MCF 10A (cell line): ENCODE measurements around the gene FBXL14. TPM values are rescaled to one million over a fixed set of nuclear protein-coding genes. Genes with fewer than 3 reads are reported as not detected.

ENCODE experiments used
- BruUV-seq: library from RNA; stranded (reverse); fragments of 400-500 nt; replicated peaks from 2 replicates; lab custom pipeline; 2021; lab: Mats Ljungman, UMichigan
- CTCF ChIA-PET: fragments of 300-600 bp; sonication (Branson Sonifier 250); formaldehyde crosslinking; extraction: SDS; loops from one replicate; lab custom pipeline; 2021; ENCODE audit warnings: antibody characterized with exemption, inconsistent platforms; lab: Yijun Ruan, JAX
- POLR2A ChIA-PET: fragments of 300-600, 350-650 bp; sonication (Branson Sonifier 250); formaldehyde crosslinking; extraction: SDS; loops from one replicate; lab custom pipeline; 2020; ENCODE audit warnings: antibody characterized with exemption, inconsistent platforms; lab: Yijun Ruan, JAX
- DNase-seq: peaks from one replicate; pipeline ENCODE4 v3.0.0-alpha.2; 2018; ENCODE audit not compliant: unreplicated experiment
- H3K27ac Mint-ChIP-seq: one replicate; pipeline ENCODE4 v1.8.0; 2022; ENCODE audit warnings: mild to moderate bottlenecking, low read depth, mixed read lengths; ENCODE audit not compliant: unreplicated experiment
- H3K27me3 Mint-ChIP-seq: one replicate; pipeline ENCODE4 v1.8.0; 2022; ENCODE audit warnings: mixed read lengths; ENCODE audit not compliant: insufficient read depth, unreplicated experiment
- H3K36me3 Mint-ChIP-seq: one replicate; pipeline ENCODE4 v1.8.0; 2022; ENCODE audit warnings: mild to moderate bottlenecking, moderate library complexity, mixed read lengths; ENCODE audit not compliant: insufficient read depth, unreplicated experiment
- H3K4me1 Mint-ChIP-seq: one replicate; pipeline ENCODE4 v1.8.0; 2022; ENCODE audit warnings: mixed read lengths; ENCODE audit not compliant: insufficient read depth, unreplicated experiment
- H3K4me3 Mint-ChIP-seq: one replicate; pipeline ENCODE4 v1.8.0; 2022; ENCODE audit warnings: mild to moderate bottlenecking, moderate library complexity, mixed read lengths; ENCODE audit not compliant: unreplicated experiment
- H3K9me3 Mint-ChIP-seq: one replicate; pipeline ENCODE4 v1.8.0; 2022; ENCODE audit warnings: mixed read lengths; ENCODE audit not compliant: unreplicated experiment
- intact Hi-C: fragments of 100-400 bp; cut with micrococcal nuclease; formaldehyde crosslinking; loops from 2 replicates; pipeline ENCODE4 v1.14.1; 2022
- total RNA-seq: library from RNA; stranded (reverse); gene quantifications from 2 replicates; pipeline ENCODE4 v1.2.3, GENCODE V29; 2022
- TF ChIP-seq, protein P1 (sequence below): fragments of 200-600 bp; IDR thresholded peaks from one replicate; pipeline ENCODE4 v1.8.0; 2022; ENCODE audit warnings: antibody characterized with exemption, mild to moderate bottlenecking; ENCODE audit not compliant: unreplicated experiment

Gene FBXL14
- total RNA-seq, 1 experiment from 2014 or later, result 9.4 TPM

DNA sequence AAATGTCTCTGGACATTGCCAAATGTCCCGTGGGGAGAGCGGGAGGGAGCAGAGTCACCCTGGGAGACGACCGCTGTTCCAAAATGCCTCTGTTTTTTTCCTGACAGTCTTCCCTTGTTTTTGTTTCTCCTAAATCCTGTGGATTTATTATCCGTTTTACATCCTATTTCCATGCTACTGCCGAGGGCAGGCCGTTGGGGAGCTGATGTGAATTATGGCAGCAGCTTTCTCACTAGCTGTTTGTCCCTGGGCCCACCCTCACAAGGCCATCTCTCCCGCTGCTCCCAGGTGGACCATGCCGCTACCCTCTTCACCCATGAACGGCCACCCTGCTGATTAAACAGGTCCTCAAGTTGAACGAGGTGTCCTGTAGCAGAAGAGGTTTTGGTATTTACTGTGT is 55.2 kb downstream of the FBXL14 start:
- no peak overlapping the region for H3K27ac Mint-ChIP-seq
- H3K27me3 Mint-ChIP-seq, result peaks cover 2% of the 10 kb centered on the region
- POLR2A ChIA-PET, result interaction anchor here (1.0 to 1.4 kb wide), 2 partner anchors 65 to 422 kb away, joined by 3 read pairs; no protein-coding TSS in a partner anchor
- TF ChIP-seq, protein P1, sequence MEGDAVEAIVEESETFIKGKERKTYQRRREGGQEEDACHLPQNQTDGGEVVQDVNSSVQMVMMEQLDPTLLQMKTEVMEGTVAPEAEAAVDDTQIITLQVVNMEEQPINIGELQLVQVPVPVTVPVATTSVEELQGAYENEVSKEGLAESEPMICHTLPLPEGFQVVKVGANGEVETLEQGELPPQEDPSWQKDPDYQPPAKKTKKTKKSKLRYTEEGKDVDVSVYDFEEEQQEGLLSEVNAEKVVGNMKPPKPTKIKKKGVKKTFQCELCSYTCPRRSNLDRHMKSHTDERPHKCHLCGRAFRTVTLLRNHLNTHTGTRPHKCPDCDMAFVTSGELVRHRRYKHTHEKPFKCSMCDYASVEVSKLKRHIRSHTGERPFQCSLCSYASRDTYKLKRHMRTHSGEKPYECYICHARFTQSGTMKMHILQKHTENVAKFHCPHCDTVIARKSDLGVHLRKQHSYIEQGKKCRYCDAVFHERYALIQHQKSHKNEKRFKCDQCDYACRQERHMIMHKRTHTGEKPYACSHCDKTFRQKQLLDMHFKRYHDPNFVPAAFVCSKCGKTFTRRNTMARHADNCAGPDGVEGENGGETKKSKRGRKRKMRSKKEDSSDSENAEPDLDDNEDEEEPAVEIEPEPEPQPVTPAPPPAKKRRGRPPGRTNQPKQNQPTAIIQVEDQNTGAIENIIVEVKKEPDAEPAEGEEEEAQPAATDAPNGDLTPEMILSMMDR, result no peak
- no peak for DNase-seq
- no peaks in the 10 kb centered on the region for H3K36me3 Mint-ChIP-seq
- CTCF ChIA-PET, result interaction anchor here (0.6 to 4.9 kb wide), 2 partner anchors 51 to 422 kb away, joined by 3 to 19 read pairs; no protein-coding TSS in a partner anchor
- intact Hi-C loops, result no loop called here
- peaks cover 11% of the 10 kb centered on the region for H3K4me1 Mint-ChIP-seq
- H3K4me3 Mint-ChIP-seq, result no peak overlapping the region
- no peaks in the 10 kb centered on the region for H3K9me3 Mint-ChIP-seq
- BruUV-seq, result no TSS peak

DNA sequence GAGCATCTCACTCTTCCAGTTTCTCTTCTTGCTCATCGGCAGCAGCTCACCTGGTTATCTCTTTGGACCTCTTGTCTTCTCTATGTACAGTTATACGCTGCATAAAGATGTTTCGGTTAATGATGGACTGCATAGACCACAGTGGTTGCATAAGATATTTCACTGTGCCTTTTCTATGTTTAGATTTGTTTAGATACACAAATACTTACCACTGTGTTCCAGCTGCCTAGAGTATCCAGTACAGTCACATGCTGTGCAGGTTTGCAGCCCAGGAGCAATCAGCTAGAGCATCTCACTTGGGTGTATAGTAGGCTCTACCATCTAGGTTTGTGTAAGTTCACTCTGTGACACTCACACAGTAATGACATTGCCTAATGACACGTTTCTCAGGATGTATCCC is 57.6 kb downstream of the FBXL14 start:
- Mint-ChIP-seq H3K27me3 (peaks cover 25% of the 10 kb centered on the region), H3K4me1 (peaks cover 11% of the 10 kb centered on the region), H3K36me3 (no peaks in the 10 kb centered on the region), H3K27ac (no peak overlapping the region), H3K9me3 (no peaks in the 10 kb centered on the region), H3K4me3 (no peak overlapping the region)
- BruUV-seq, result no TSS peak
- intact Hi-C loops, result no loop called here
- TF ChIP-seq, protein P1, result no peak
- POLR2A ChIA-PET, result no interaction called here
- CTCF ChIA-PET, result no interaction called here
- DNase-seq, result no peak

DNA sequence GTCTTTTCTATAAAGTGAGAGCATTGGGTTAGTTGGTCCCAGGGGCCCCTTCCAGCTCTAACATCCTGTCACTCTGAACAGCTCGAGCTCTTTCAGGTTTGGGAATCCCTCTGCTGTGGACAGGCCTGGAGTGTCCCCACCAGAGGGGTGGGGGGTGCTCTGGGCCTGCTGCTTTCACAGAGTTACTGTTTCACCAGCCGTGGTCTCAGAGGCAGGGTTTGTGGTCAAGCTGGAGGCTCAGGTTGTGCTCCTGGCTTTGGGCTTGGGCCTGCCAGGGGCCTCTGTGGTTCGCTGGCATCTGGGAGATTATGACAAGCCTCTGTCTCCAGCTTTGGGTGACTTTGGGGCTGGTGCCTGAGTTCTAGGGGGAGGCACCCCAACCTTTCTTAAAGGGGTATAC is 59.6 kb downstream of the FBXL14 start:
- Mint-ChIP-seq H3K4me3 (no peak overlapping the region), H3K27me3 (peaks cover 28% of the 10 kb centered on the region)

DNA sequence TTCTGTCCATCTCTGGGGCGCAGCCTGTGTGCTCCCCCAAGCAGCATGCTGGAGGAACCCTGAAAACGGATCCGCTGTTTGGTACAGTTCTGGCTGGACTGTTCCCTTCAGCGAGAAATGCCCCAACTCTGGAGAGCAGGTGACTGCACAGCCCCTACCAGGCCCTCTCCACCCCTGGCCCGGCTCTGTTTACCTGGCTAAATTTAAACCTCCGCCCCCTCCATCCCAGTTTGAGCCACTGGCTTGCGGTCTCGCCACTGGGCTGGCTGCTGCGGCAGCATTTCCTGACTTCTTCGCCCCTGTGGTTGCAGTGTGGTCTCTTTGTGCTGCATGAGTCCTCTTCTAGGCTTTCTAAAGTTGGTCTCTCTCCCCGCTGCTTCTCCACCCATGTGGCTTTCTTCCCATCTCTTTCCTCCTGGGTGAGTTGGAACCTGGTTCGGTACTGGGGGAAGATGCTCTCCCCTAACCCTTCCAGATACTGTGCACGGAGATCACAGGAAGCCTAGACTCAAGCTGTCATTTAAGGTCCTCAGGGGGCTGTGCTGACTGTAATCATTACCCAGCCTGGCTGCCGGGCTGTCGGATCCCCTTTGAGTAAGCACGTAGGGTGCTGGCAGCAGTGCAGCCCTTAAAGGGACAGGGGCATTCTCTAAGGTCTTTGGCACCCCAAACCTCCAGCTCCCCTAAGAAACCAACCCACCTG is 60.6 kb downstream of the FBXL14 start:
- ChIA-PET CTCF (interaction anchor here (0.8 kb wide), 1 partner anchor 49 kb away, joined by 3 read pairs; no protein-coding TSS in a partner anchor), POLR2A (no interaction called here)
- intact Hi-C loops, result no loop called here
- no peaks in the 10 kb centered on the region for H3K9me3 Mint-ChIP-seq
- H3K27ac Mint-ChIP-seq, result no peak overlapping the region
- H3K4me3 Mint-ChIP-seq, result no peak overlapping the region
- peaks cover 28% of the 10 kb centered on the region for H3K27me3 Mint-ChIP-seq
- DNase-seq, result no peak
- H3K36me3 Mint-ChIP-seq, result no peaks in the 10 kb centered on the region
- TF ChIP-seq, protein P1, result no peak
- BruUV-seq, result no TSS peak
- H3K4me1 Mint-ChIP-seq, result no peaks in the 10 kb centered on the region

More for the DNA sequence above, 59.6 kb downstream of the FBXL14 start:
- intact Hi-C loops, result no loop called here
- Mint-ChIP-seq H3K27ac (no peak overlapping the region), H3K4me1 (no peaks in the 10 kb centered on the region), H3K36me3 (no peaks in the 10 kb centered on the region), H3K9me3 (no peaks in the 10 kb centered on the region)
- CTCF ChIA-PET, result interaction anchor here (0.6 to 0.8 kb wide), 2 partner anchors 38 to 48 kb away, joined by 3 read pairs; no protein-coding TSS in a partner anchor
- no peak for DNase-seq
- TF ChIP-seq, protein P1, result no peak
- BruUV-seq, result no TSS peak
- POLR2A ChIA-PET, result interaction anchor here (1.0 kb wide), 1 partner anchor 48 kb away, joined by 3 read pairs; no protein-coding TSS in a partner anchor
